Heart right ventricle (tissue), 16 donors: Measurements from ENCODE around the gene PARP1. TPM values are rescaled to one million over a fixed set of nuclear protein-coding genes. Genes with fewer than 3 reads are reported as not detected.
"Not testable (repeated sequence)": the region's sequence is repeated elsewhere in the genome, so short reads cannot be mapped to it uniquely, and the experiment has no call there.

ENCODE experiments used
- ATAC-seq, 8 donors: fragments of 200-7000 bp; cut with Tn5 transposase; one replicate each; pipeline ENCODE4 v1.9.1; 2020; ENCODE audit warnings: mild to moderate bottlenecking in 8 of 8, moderate library complexity in 8 of 8, moderate number of reproducible peaks in 1 of 8
- DNase-seq, 2 donors: peaks; one replicate each; pipeline ENCODE4 v3.0.0-alpha.2; 2020
- H3K27ac ChIP-seq, 10 donors: fragments of 200-600 bp; sonication (generic) in 2 of 10; one replicate each; pipeline versions ENCODE4 v1.5.0 to v1.8.0; 2020 to 2022; ENCODE audit warnings: mild to moderate bottlenecking in 3 of 10
- H3K27me3 ChIP-seq, 7 donors: fragments of 200-600 bp; one replicate each; pipeline ENCODE4 v1.8.0; 2021 to 2022; ENCODE audit warnings: mild to moderate bottlenecking in 2 of 7
- H3K36me3 ChIP-seq, 9 donors: fragments of 200-600 bp; sonication (generic) in 1 of 9; one replicate each; pipeline versions ENCODE4 v1.5.0 to v1.8.0; 2020 to 2022; ENCODE audit warnings: mild to moderate bottlenecking in 2 of 9
- H3K4me1 ChIP-seq, 9 donors: fragments of 200-600 bp; sonication (generic) in 1 of 9; one replicate each; pipeline versions ENCODE4 v1.5.0 to v1.8.0; 2020 to 2022; ENCODE audit warnings: mild to moderate bottlenecking in 4 of 9
- H3K4me3 ChIP-seq, 10 donors: fragments of 200-600 bp; sonication (generic) in 2 of 10; one replicate each; pipeline versions ENCODE4 v1.5.0 to v1.8.0; 2020 to 2022; ENCODE audit warnings: mild to moderate bottlenecking in 7 of 10, moderate library complexity in 2 of 10
- H3K9me3 ChIP-seq, 11 donors: fragments of 200-600 bp in 10 of 11; sonication (generic) in 2 of 11; one replicate each; pipeline versions ENCODE4 v1.5.0 to v1.8.0; 2013 to 2022; ENCODE audit warnings: mild to moderate bottlenecking in 2 of 11, control low read depth in 1 of 11, moderate library complexity in 1 of 11
- CTCF ChIP-seq, 9 donors: fragments of 200-600 bp; sonication (generic) in 2 of 9; IDR thresholded peaks; one replicate each; pipeline versions ENCODE4 v1.5.0 to v1.8.0; 2021 to 2022; ENCODE audit warnings: antibody characterized with exemption in 9 of 9, mild to moderate bottlenecking in 5 of 9, moderate library complexity in 1 of 9
- WGBS, 2 donors: extraction: QIAGEN DNeasy Blood & Tissue Kit; methylation state at CpG; one replicate each; pipeline ENCODE4 v1.1.7; 2013; ENCODE audit warnings: inconsistent platforms in 1 of 2; 5-methylcytosine and 5-hydroxymethylcytosine counted together
- intact Hi-C, 10 donors: fragments of 100-400 bp; cut with DNase I; formaldehyde crosslinking; loops; one replicate each; pipeline versions ENCODE4 v1.11.1 to v1.14.2; 2022
- polyA plus RNA-seq, 2 donors: library from polyadenylated mRNA; stranded (reverse); fragments of 200-250 nt; gene quantifications; one replicate each; pipeline ENCODE4 v1.2.3, GENCODE V29; 2013
- total RNA-seq, 10 donors: library from RNA; stranded (reverse); fragmentation: NEBNext Ultra II Directional in 3 of 10; extraction: Animal tissue kit (Norgen Biotek cat#: 25700) in 3 of 10; gene quantifications; one replicate each; pipeline versions ENCODE4 v1.2.1 to v1.2.4, GENCODE V29; 2021 to 2023
- donor health status: Arrhythmogenic right ventricular cardiomyopathy.
- donor health status: ischemic (EF 13 %, LVEDD 7.1; RV severe dilation, severe dysfunction).
- donor health status: healthy with polysubstance abuse.
- donor health status: DM: no; HTN: yes; CAD: no.
- donor health status: DM: no; HTN: no; CAD: no.
- donor health status: ischemic (EF 25% LVEDD 6.9; RV normal size, moderate dysfunction).
- donor health status: ischemic (EF 25% LVEDD 5.7; RV mildly dilated, moderate dysfunction).
- donor health status: healthy.
- donor health status: DM: yes; HTN: yes; CAD: no.
- donor health status: Ischemic cardiomyopathy.
- donor health status: ischemic (EF 35%, LVEDD 5.7; RV mildly dilated, moderate dysfunction).
- donor health status: nonischemic (EF 11% LVEDD 7.7; RV severe dilation, severe dysfunction).
- donor health status: DM: yes; HTN: yes; CAD: no.
- donor health status: PGD.
- donor health status: ischemic (EF 29% LVEDD 5.4; RV normal size, mild dysfunction).
- donor health status: nonischemic (EF 23%, LVEDD 6.1; RV moderate dilation, normal function).

PARP1 gene
- total and polyA plus RNA-seq, 12 donors: 36.1 to 154 (median 110) TPM

DNA sequence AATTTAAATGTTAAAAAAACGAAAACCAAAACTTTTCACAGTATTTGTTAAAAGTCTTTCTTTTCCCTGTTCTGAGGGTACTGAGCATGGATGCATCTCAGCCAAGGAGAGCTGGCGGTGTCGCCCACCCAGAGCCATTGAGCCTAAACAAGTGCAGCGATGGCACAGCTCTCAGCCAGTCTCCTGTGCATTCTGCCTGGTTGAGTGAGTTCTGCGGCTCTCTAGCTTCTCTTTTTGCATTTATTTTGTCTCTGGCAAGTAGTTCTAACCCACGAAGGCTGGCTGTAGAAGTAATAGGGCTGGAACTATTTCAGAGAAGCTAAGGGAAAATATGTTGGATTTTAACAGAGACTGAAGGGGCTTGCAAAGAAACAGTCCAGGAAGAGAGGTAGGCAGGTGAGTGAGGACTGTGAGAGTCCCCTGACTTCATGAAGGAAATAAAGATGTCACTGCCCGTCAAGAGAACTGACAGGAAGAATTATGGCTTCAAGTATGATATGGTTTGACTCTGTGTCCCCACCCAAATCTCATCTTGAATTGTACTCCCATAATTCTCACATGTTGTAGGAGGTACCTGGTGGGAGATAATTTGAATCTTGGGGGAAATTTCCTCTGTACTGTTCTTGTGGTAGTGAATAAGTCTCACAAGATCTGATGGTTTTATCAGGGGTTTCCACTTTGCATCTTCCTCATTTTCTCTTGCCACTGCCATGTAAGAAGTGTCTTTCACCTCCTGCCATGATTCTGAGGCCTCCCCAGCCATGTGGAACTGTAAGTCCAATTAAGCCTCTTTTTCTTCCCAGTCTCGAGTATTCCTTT lies 63.2 kb downstream of the PARP1 start:
- ATAC-seq: no peak
- WGBS, 2 donors: 71 to 79% methylated on average over 8 of the region's 8 CpGs
- Histone ChIP-seq H3K27me3 (no peaks in the 10 kb centered on the region), H3K4me3 (no peak overlapping the region), H3K36me3 (no peaks in the 10 kb centered on the region), H3K4me1 (peaks cover 0 to 4% (median 0%) of the 10 kb centered on the region in 9 donors), H3K9me3 (peaks cover 0 to 4% (median 0%) of the 10 kb centered on the region in 11 donors), H3K27ac (no peak overlapping the region)
- DNase-seq: no peak
- intact Hi-C loops: no loop called here
- TF ChIP-seq CTCF (IDR thresholded peaks at IDR 0.05): no peak

GRCh38 chr1:226342656-226343055 lies 65.2 kb downstream of the PARP1 start:
- intact Hi-C loops: no loop called here
- no peak for DNase-seq
- ATAC-seq: no peak
- H3K4me3 ChIP-seq: no peak overlapping the region
- no peak overlapping the region for H3K27ac ChIP-seq
- WGBS, 2 donors: 58 to 80% methylated on average over 1 to 2 of the region's 2 CpGs
- no peaks in the 10 kb centered on the region for H3K4me1 ChIP-seq
- H3K27me3 ChIP-seq: no peaks in the 10 kb centered on the region
- peaks cover 0 to 4% (median 0%) of the 10 kb centered on the region in 11 donors for H3K9me3 ChIP-seq
- no peaks in the 10 kb centered on the region for H3K36me3 ChIP-seq
- no peak for TF ChIP-seq CTCF (IDR thresholded peaks at IDR 0.05)

DNA sequence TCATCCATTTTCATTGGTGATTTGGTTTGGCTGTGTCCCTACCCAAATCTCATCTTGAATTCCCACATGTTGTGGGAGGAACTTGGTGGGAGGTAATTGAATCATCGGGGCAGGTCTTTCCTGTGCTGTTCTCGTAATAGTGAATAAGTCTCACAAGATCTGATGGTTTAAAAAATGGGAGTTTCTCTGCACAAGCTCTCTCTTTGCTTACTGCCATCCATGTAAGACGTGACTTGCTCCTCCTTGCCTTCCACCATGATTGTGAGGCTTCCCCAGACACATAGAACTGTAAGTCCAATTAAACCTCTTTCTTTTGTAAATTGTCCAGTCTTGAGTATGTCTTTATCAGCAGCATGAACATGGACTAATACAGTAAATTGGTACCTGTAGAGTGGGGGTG lies 67.8 kb downstream of the PARP1 start:
- H3K4me1 ChIP-seq, H3K27me3 ChIP-seq, DNase-seq, intact Hi-C loops, ATAC-seq, H3K9me3 ChIP-seq, H3K36me3 ChIP-seq, H3K4me3 ChIP-seq, H3K27ac ChIP-seq: not testable (repeated sequence)
- WGBS, 2 donors: 85 to 91% methylated on average over 3 of the region's 3 CpGs

GRCh38 chr1:226337276-226337875 lies 70.5 kb downstream of the PARP1 start:
- DNase-seq (no peak), ATAC-seq (no peak)
- Histone ChIP-seq H3K4me3 (no peak overlapping the region), H3K27me3 (no peaks in the 10 kb centered on the region), H3K9me3 (peaks cover 0 to 4% (median 0%) of the 10 kb centered on the region in 11 donors), H3K36me3 (no peaks in the 10 kb centered on the region), H3K4me1 (peaks cover 0 to 5% (median 0%) of the 10 kb centered on the region in 9 donors), H3K27ac (no peak overlapping the region)
- 75 to 78% methylated on average over 8 of the region's 8 CpGs for WGBS, 2 donors
- TF ChIP-seq CTCF (IDR thresholded peaks at IDR 0.05): no peak
- intact Hi-C loops: loop anchor here in 5 of 10 donors (5.0 to 10.0 kb wide), 2 partner anchors 210 to 213 kb away; no protein-coding TSS in a partner anchor
